GM23338 (cell line): ENCODE results near the gene CPB1. TPM values are rescaled to one million over a fixed set of nuclear protein-coding genes. Genes with fewer than 3 reads are reported as not detected.

Experiments used
- ATAC-seq: fragments of 200-7000 bp; cut with Tn5 transposase; 3 replicates; pipeline ENCODE4 v1.9.1; 2020
- DNase-seq: peaks from one replicate; pipeline ENCODE4 v3.0.0-alpha.2; 2015; ENCODE audit warnings: low spot score
- H2AFZ ChIP-seq: fragments of 200-600 bp; sonication (generic); 2 replicates; pipeline ENCODE4 v1.8.0; 2016; ENCODE audit warnings: antibody characterized with exemption, mild to moderate bottlenecking, moderate library complexity
- H3F3A ChIP-seq: fragments of 200-600 bp; sonication (generic); replicated peaks from 2 replicates; pipeline ENCODE4 v1.8.0; 2017; ENCODE audit warnings: antibody characterized with exemption, mixed run types, low read depth
- H3K27ac ChIP-seq: fragments of 200-600 bp; sonication (generic); 2 replicates; pipeline ENCODE4 v1.6.1; 2016; ENCODE audit warnings: low read depth
- H3K27me3 ChIP-seq: fragments of 200-600 bp; sonication (generic); 2 replicates; pipeline ENCODE4 v1.8.0; 2016; ENCODE audit warnings: mild to moderate bottlenecking, mixed run types, moderate library complexity; ENCODE audit not compliant: insufficient read depth
- H3K36me3 ChIP-seq: fragments of 200-600 bp; sonication (generic); 2 replicates; pipeline ENCODE4 v1.8.0; 2016; ENCODE audit warnings: mild to moderate bottlenecking; ENCODE audit not compliant: insufficient read depth
- H3K4me1 ChIP-seq: fragments of 200-600 bp; sonication (generic); 2 replicates; pipeline ENCODE4 v1.8.0; 2016; ENCODE audit warnings: mild to moderate bottlenecking, moderate library complexity; ENCODE audit not compliant: insufficient read depth
- H3K4me2 ChIP-seq: fragments of 200-600 bp; sonication (generic); 2 replicates; pipeline ENCODE4 v1.7.1; 2017; ENCODE audit warnings: mixed run types
- H3K4me3 ChIP-seq: fragments of 200-600 bp; sonication (generic); 2 replicates; pipeline ENCODE4 v1.6.1; 2016; ENCODE audit warnings: mixed run types
- H3K79me2 ChIP-seq: fragments of 200-600 bp; sonication (generic); replicated peaks from 2 replicates; pipeline ENCODE4 v1.8.0; 2017; ENCODE audit warnings: mild to moderate bottlenecking; ENCODE audit not compliant: insufficient read depth
- H3K9me2 ChIP-seq: fragments of 200-600 bp; sonication (generic); 2 replicates; pipeline ENCODE4 v1.8.0; 2017; ENCODE audit not compliant: insufficient read depth
- H4K20me1 ChIP-seq: fragments of 200-600 bp; sonication (generic); replicated peaks from 2 replicates; pipeline ENCODE4 v1.8.0; 2017; ENCODE audit warnings: mild to moderate bottlenecking; ENCODE audit not compliant: insufficient read depth
- H3K27ac Mint-ChIP-seq: 2 replicates; pipeline ENCODE4 v1.8.0; 2020; ENCODE audit warnings: inconsistent platforms, mild to moderate bottlenecking, moderate library complexity, mixed read lengths
- H3K27me3 Mint-ChIP-seq: 3 replicates; pipeline ENCODE4 v1.8.0; 2022; ENCODE audit warnings: low read depth, mild to moderate bottlenecking, moderate library complexity, mixed read lengths, inconsistent platforms; ENCODE audit not compliant: insufficient read depth, poor library complexity
- H3K36me3 Mint-ChIP-seq: 3 replicates; pipeline ENCODE4 v1.8.0; 2021; ENCODE audit warnings: low read depth, mild to moderate bottlenecking, inconsistent platforms, moderate library complexity, mixed read lengths
- H3K4me1 Mint-ChIP-seq: 3 replicates; pipeline ENCODE4 v1.8.0; 2020; ENCODE audit warnings: mild to moderate bottlenecking, inconsistent platforms, mixed read lengths
- H3K4me3 Mint-ChIP-seq: 3 replicates; pipeline ENCODE4 v1.8.0; 2021; ENCODE audit warnings: moderate library complexity, mild to moderate bottlenecking, inconsistent platforms, mixed read lengths
- H3K9me3 Mint-ChIP-seq: 3 replicates; pipeline ENCODE4 v1.8.0; 2020; ENCODE audit warnings: moderate library complexity, mild to moderate bottlenecking, inconsistent platforms, mixed read lengths
- CREB1 ChIP-seq: fragments of 250-450 bp; sonication (Bioruptor Pico); IDR thresholded peaks from 2 replicates; pipeline ENCODE4 v1.5.0; 2020; ENCODE audit warnings: low read depth, mild to moderate bottlenecking, moderate library complexity
- CTCF ChIP-seq, 2 experiments: fragments of 200-600 bp in 1 of 2; sonication (generic) in 1 of 2; conservative IDR thresholded peaks; 2 replicates each; pipeline versions ENCODE4 v1.5.1 to v1.6.1; 2016 to 2017; ENCODE audit warnings: antibody characterized with exemption in 2 of 2, low read depth in 2 of 2, mild to moderate bottlenecking in 2 of 2, moderate library complexity in 1 of 2
- ETS1 ChIP-seq: IDR thresholded peaks from 2 replicates; pipeline ENCODE4 v1.6.1; 2016; ENCODE audit warnings: antibody characterized with exemption
- EZH2 ChIP-seq: fragments of 200-600 bp; sonication (generic); IDR thresholded peaks from one replicate; pipeline ENCODE4 v1.8.0; 2017; ENCODE audit warnings: antibody characterized with exemption, mild to moderate bottlenecking, low read depth; ENCODE audit not compliant: unreplicated experiment
- EZH2phosphoT487 ChIP-seq: fragments of 200-600 bp; sonication (generic); IDR thresholded peaks from one replicate; pipeline ENCODE4 v1.8.1; 2018; ENCODE audit warnings: antibody characterized with exemption; ENCODE audit not compliant: unreplicated experiment
- JUNB ChIP-seq: IDR thresholded peaks from one replicate; pipeline ENCODE4 v1.6.1; 2016; ENCODE audit warnings: antibody characterized with exemption; ENCODE audit not compliant: unreplicated experiment
- NANOG ChIP-seq: IDR thresholded peaks from 2 replicates; pipeline ENCODE4 v1.6.1; 2016; ENCODE audit warnings: antibody characterized with exemption, borderline replicate concordance
- POLR2AphosphoS5 ChIP-seq: IDR thresholded peaks from 2 replicates; pipeline ENCODE4 v1.6.1; 2016; ENCODE audit warnings: antibody characterized with exemption, low read depth
- REST ChIP-seq: IDR thresholded peaks from one replicate; pipeline ENCODE4 v1.6.1; 2018; ENCODE audit warnings: antibody characterized with exemption; ENCODE audit not compliant: unreplicated experiment
- STAT1 ChIP-seq: IDR thresholded peaks from one replicate; pipeline ENCODE4 v1.6.1; 2016; ENCODE audit warnings: antibody characterized with exemption; ENCODE audit not compliant: unreplicated experiment
- ZNF114 ChIP-seq: fragments of 250-450 bp; sonication (Bioruptor Pico); IDR thresholded peaks from 2 replicates; pipeline ENCODE4 v1.5.0; 2020; ENCODE audit warnings: mild to moderate bottlenecking, moderate library complexity
- ZNF331 ChIP-seq: fragments of 250-450 bp; sonication (Bioruptor Pico); IDR thresholded peaks from 2 replicates; pipeline ENCODE4 v1.5.0; 2020; ENCODE audit warnings: low read depth, mild to moderate bottlenecking, moderate library complexity
- ZNF462 ChIP-seq: fragments of 250-450 bp; sonication (Bioruptor Pico); IDR thresholded peaks from 2 replicates; pipeline ENCODE4 v1.5.0; 2020; ENCODE audit warnings: mild to moderate bottlenecking, moderate library complexity
- polyA plus RNA-seq: library from polyadenylated mRNA; unstranded; fragments of >200 nt; fragmentation: Nextera tagmentation; extraction: Ambion mirVana; gene quantifications from 2 replicates; pipeline ENCODE4 v1.2.1, GENCODE V29; 2016
- total RNA-seq: library from RNA; depleted of rRNA; stranded (reverse); fragments of >200 nt; shearing (Covaris generic); gene quantifications from 2 replicates; pipeline ENCODE4 v1.2.3, GENCODE V29; 2014

The CPB1 gene
- total and polyA plus RNA-seq, 2 experiments from 2014 or later: not detected

- no peaks in the 10 kb centered on the region for H3K9me2 ChIP-seq
- H3K27ac Mint-ChIP-seq: no peak overlapping the region
- no peaks in the 10 kb centered on the region for H3K9me3 Mint-ChIP-seq
- ATAC-seq (no peak), DNase-seq (no peak)
- H4K20me1 ChIP-seq: no peaks in the 10 kb centered on the region
- no peak overlapping the region for H3K4me3 Mint-ChIP-seq
- H3F3A ChIP-seq: no peaks in the 10 kb centered on the region
- H3K4me3 ChIP-seq: no peak overlapping the region
- H3K79me2 ChIP-seq: no peaks in the 10 kb centered on the region
- H3K4me2 ChIP-seq: no peak overlapping the region
- no peaks in the 10 kb centered on the region for H3K4me1 ChIP-seq
- H3K27ac ChIP-seq: no peak overlapping the region
- H3K36me3 Mint-ChIP-seq: no peaks in the 10 kb centered on the region
- H3K36me3 ChIP-seq: no peaks in the 10 kb centered on the region
- H3K27me3 Mint-ChIP-seq: peaks cover 2% of the 10 kb centered on the region
- H3K4me1 Mint-ChIP-seq: no peaks in the 10 kb centered on the region
- no peak overlapping the region for H2AFZ ChIP-seq
- no peaks in the 10 kb centered on the region for H3K27me3 ChIP-seq
- no peak for TF ChIP-seq EZH2
- TF ChIP-seq CREB1: no peak
- no peak for TF ChIP-seq ZNF331 (CRISPR knock-in tag)
- TF ChIP-seq JUNB: no peak
- no peak for TF ChIP-seq ZNF114 (CRISPR knock-in tag)
- no peak for TF ChIP-seq ZNF462 (CRISPR knock-in tag)
- no peak for TF ChIP-seq POLR2AphosphoS5
- TF ChIP-seq EZH2phosphoT487: no peak
- TF ChIP-seq CTCF (conservative IDR thresholded peaks at IDR 0.05; ENCODE audit: low read depth in 2 of 2): no peak
- TF ChIP-seq ETS1: no peak
- no peak for TF ChIP-seq STAT1
- no peak for TF ChIP-seq REST
- no peak for TF ChIP-seq NANOG
Measured at GRCh38 chr3:148881286-148881685, 53.7 kb downstream of the CPB1 start.
